ENCODE data around the gene ST7. TPM values are rescaled to one million over a fixed set of nuclear protein-coding genes. Genes with fewer than 3 reads are reported as not detected.

The ST7 gene
- total RNA-seq, 2 experiments from 2014 or later: 5.9 to 9.2 TPM

GRCh38 chr7:117225536-117225935 is 272.2 kb downstream of the ST7 start:
- Mint-ChIP-seq H3K27ac (no peak overlapping the region), H3K9me3 (no peaks in the 10 kb centered on the region), H3K27me3 (no peaks in the 10 kb centered on the region), H3K4me3 (no peak overlapping the region), H3K4me1 (ENCODE audit: low read depth) (no peaks in the 10 kb centered on the region), H3K36me3 (ENCODE audit: low read depth) (peaks cover 4% of the 10 kb centered on the region)
- intact Hi-C loops (cut with micrococcal nuclease): no loop called here
- CTCF ChIA-PET: no interaction called here
- POLR2A ChIA-PET: no interaction called here
- no peak for DNase-seq
- no peak for TF ChIP-seq CTCF (IDR thresholded peaks at IDR 0.05)
- ATAC-seq: no peak

- no peak overlapping the region for H3K27ac Mint-ChIP-seq
- CTCF ChIA-PET: interaction anchor here (1.0 kb wide), 1 partner anchor 25 kb away, joined by 3 read pairs; no protein-coding TSS in a partner anchor
- no peaks in the 10 kb centered on the region for H3K4me1 Mint-ChIP-seq (ENCODE audit: low read depth)
- no peak for ATAC-seq
- peaks cover 4% of the 10 kb centered on the region for H3K36me3 Mint-ChIP-seq (ENCODE audit: low read depth)
- no peaks in the 10 kb centered on the region for H3K9me3 Mint-ChIP-seq
- TF ChIP-seq CTCF (IDR thresholded peaks at IDR 0.05): no peak
- H3K27me3 Mint-ChIP-seq: no peaks in the 10 kb centered on the region
- intact Hi-C loops (cut with micrococcal nuclease): no loop called here
- no peak for DNase-seq
- no peak overlapping the region for H3K4me3 Mint-ChIP-seq
- POLR2A ChIA-PET: no interaction called here
Measured at GRCh38 chr7:117227091-117227490, 273.8 kb downstream of the ST7 start.

- no peaks in the 10 kb centered on the region for H3K4me1 Mint-ChIP-seq (ENCODE audit: low read depth)
- CTCF ChIA-PET: interaction anchor here (0.9 to 1.2 kb wide), 2 partner anchors 11 to 17 kb away, joined by 3 to 4 read pairs; no protein-coding TSS in a partner anchor
- H3K4me3 Mint-ChIP-seq: no peak overlapping the region
- no peak overlapping the region for H3K27ac Mint-ChIP-seq
- H3K36me3 Mint-ChIP-seq (ENCODE audit: low read depth): no peaks in the 10 kb centered on the region
- TF ChIP-seq CTCF (IDR thresholded peaks at IDR 0.05): no peak
- peaks cover 5% of the 10 kb centered on the region for H3K9me3 Mint-ChIP-seq
- intact Hi-C loops (cut with micrococcal nuclease): no loop called here
- ATAC-seq (no peak), DNase-seq (no peak)
- POLR2A ChIA-PET: no interaction called here
- H3K27me3 Mint-ChIP-seq: no peaks in the 10 kb centered on the region
Measured at GRCh38 chr7:117229350-117229749, 276.0 kb downstream of the ST7 start.

- no peak for DNase-seq
- H3K9me3 Mint-ChIP-seq: peaks cover 5% of the 10 kb centered on the region
- TF ChIP-seq CTCF (IDR thresholded peaks at IDR 0.05): no peak
- no peaks in the 10 kb centered on the region for H3K4me1 Mint-ChIP-seq (ENCODE audit: low read depth)
- no peaks in the 10 kb centered on the region for H3K36me3 Mint-ChIP-seq (ENCODE audit: low read depth)
- POLR2A ChIA-PET: no interaction called here
- CTCF ChIA-PET: no interaction called here
- no peak overlapping the region for H3K27ac Mint-ChIP-seq
- intact Hi-C loops (cut with micrococcal nuclease): no loop called here
- H3K4me3 Mint-ChIP-seq: no peak overlapping the region
- H3K27me3 Mint-ChIP-seq: no peaks in the 10 kb centered on the region
- no peak for ATAC-seq
Measured at GRCh38 chr7:117230276-117231046, 277.2 kb downstream of the ST7 start.

- Mint-ChIP-seq H3K27ac (no peak overlapping the region), H3K9me3 (peaks cover 5% of the 10 kb centered on the region), H3K36me3 (ENCODE audit: low read depth) (no peaks in the 10 kb centered on the region), H3K27me3 (no peaks in the 10 kb centered on the region), H3K4me1 (ENCODE audit: low read depth) (no peaks in the 10 kb centered on the region), H3K4me3 (no peak overlapping the region)
- ATAC-seq (no peak), DNase-seq (no peak)
- TF ChIP-seq CTCF (IDR thresholded peaks at IDR 0.05): no peak
- intact Hi-C loops (cut with micrococcal nuclease): no loop called here
- ChIA-PET POLR2A (no interaction called here), CTCF (no interaction called here)
Measured at GRCh38 chr7:117231047-117231359, 277.7 kb downstream of the ST7 start.
